GM23338 (cell line): ENCODE results near the gene ALDH8A1. TPM values are rescaled to one million over a fixed set of nuclear protein-coding genes. Genes with fewer than 3 reads are reported as not detected.
A peak's percentile ranks its signal among the peaks of the same experiment; 100 is the strongest.

ENCODE experiments used
- ATAC-seq: fragments of 200-7000 bp; cut with Tn5 transposase; 3 replicates; pipeline ENCODE4 v1.9.1; 2020
- DNase-seq: peaks from one replicate; pipeline ENCODE4 v3.0.0-alpha.2; 2015; ENCODE audit warnings: low spot score
- H2AFZ ChIP-seq: fragments of 200-600 bp; sonication (generic); 2 replicates; pipeline ENCODE4 v1.8.0; 2016; ENCODE audit warnings: antibody characterized with exemption, mild to moderate bottlenecking, moderate library complexity
- H3F3A ChIP-seq: fragments of 200-600 bp; sonication (generic); replicated peaks from 2 replicates; pipeline ENCODE4 v1.8.0; 2017; ENCODE audit warnings: antibody characterized with exemption, mixed run types, low read depth
- H3K27ac ChIP-seq: fragments of 200-600 bp; sonication (generic); 2 replicates; pipeline ENCODE4 v1.6.1; 2016; ENCODE audit warnings: low read depth
- H3K27me3 ChIP-seq: fragments of 200-600 bp; sonication (generic); 2 replicates; pipeline ENCODE4 v1.8.0; 2016; ENCODE audit warnings: mild to moderate bottlenecking, mixed run types, moderate library complexity; ENCODE audit not compliant: insufficient read depth
- H3K36me3 ChIP-seq: fragments of 200-600 bp; sonication (generic); 2 replicates; pipeline ENCODE4 v1.8.0; 2016; ENCODE audit warnings: mild to moderate bottlenecking; ENCODE audit not compliant: insufficient read depth
- H3K4me1 ChIP-seq: fragments of 200-600 bp; sonication (generic); 2 replicates; pipeline ENCODE4 v1.8.0; 2016; ENCODE audit warnings: mild to moderate bottlenecking, moderate library complexity; ENCODE audit not compliant: insufficient read depth
- H3K4me2 ChIP-seq: fragments of 200-600 bp; sonication (generic); 2 replicates; pipeline ENCODE4 v1.7.1; 2017; ENCODE audit warnings: mixed run types
- H3K4me3 ChIP-seq: fragments of 200-600 bp; sonication (generic); 2 replicates; pipeline ENCODE4 v1.6.1; 2016; ENCODE audit warnings: mixed run types
- H3K79me2 ChIP-seq: fragments of 200-600 bp; sonication (generic); replicated peaks from 2 replicates; pipeline ENCODE4 v1.8.0; 2017; ENCODE audit warnings: mild to moderate bottlenecking; ENCODE audit not compliant: insufficient read depth
- H3K9me2 ChIP-seq: fragments of 200-600 bp; sonication (generic); 2 replicates; pipeline ENCODE4 v1.8.0; 2017; ENCODE audit not compliant: insufficient read depth
- H4K20me1 ChIP-seq: fragments of 200-600 bp; sonication (generic); replicated peaks from 2 replicates; pipeline ENCODE4 v1.8.0; 2017; ENCODE audit warnings: mild to moderate bottlenecking; ENCODE audit not compliant: insufficient read depth
- H3K27ac Mint-ChIP-seq: 2 replicates; pipeline ENCODE4 v1.8.0; 2020; ENCODE audit warnings: inconsistent platforms, mild to moderate bottlenecking, moderate library complexity, mixed read lengths
- H3K27me3 Mint-ChIP-seq: 3 replicates; pipeline ENCODE4 v1.8.0; 2022; ENCODE audit warnings: low read depth, mild to moderate bottlenecking, moderate library complexity, mixed read lengths, inconsistent platforms; ENCODE audit not compliant: insufficient read depth, poor library complexity
- H3K36me3 Mint-ChIP-seq: 3 replicates; pipeline ENCODE4 v1.8.0; 2021; ENCODE audit warnings: low read depth, mild to moderate bottlenecking, inconsistent platforms, moderate library complexity, mixed read lengths
- H3K4me1 Mint-ChIP-seq: 3 replicates; pipeline ENCODE4 v1.8.0; 2020; ENCODE audit warnings: mild to moderate bottlenecking, inconsistent platforms, mixed read lengths
- H3K4me3 Mint-ChIP-seq: 3 replicates; pipeline ENCODE4 v1.8.0; 2021; ENCODE audit warnings: moderate library complexity, mild to moderate bottlenecking, inconsistent platforms, mixed read lengths
- H3K9me3 Mint-ChIP-seq: 3 replicates; pipeline ENCODE4 v1.8.0; 2020; ENCODE audit warnings: moderate library complexity, mild to moderate bottlenecking, inconsistent platforms, mixed read lengths
- CREB1 ChIP-seq: fragments of 250-450 bp; sonication (Bioruptor Pico); IDR thresholded peaks from 2 replicates; pipeline ENCODE4 v1.5.0; 2020; ENCODE audit warnings: low read depth, mild to moderate bottlenecking, moderate library complexity
- EZH2 ChIP-seq: fragments of 200-600 bp; sonication (generic); IDR thresholded peaks from one replicate; pipeline ENCODE4 v1.8.0; 2017; ENCODE audit warnings: antibody characterized with exemption, mild to moderate bottlenecking, low read depth; ENCODE audit not compliant: unreplicated experiment
- EZH2phosphoT487 ChIP-seq: fragments of 200-600 bp; sonication (generic); IDR thresholded peaks from one replicate; pipeline ENCODE4 v1.8.1; 2018; ENCODE audit warnings: antibody characterized with exemption; ENCODE audit not compliant: unreplicated experiment
- JUNB ChIP-seq: IDR thresholded peaks from one replicate; pipeline ENCODE4 v1.6.1; 2016; ENCODE audit warnings: antibody characterized with exemption; ENCODE audit not compliant: unreplicated experiment
- POLR2AphosphoS5 ChIP-seq: IDR thresholded peaks from 2 replicates; pipeline ENCODE4 v1.6.1; 2016; ENCODE audit warnings: antibody characterized with exemption, low read depth
- REST ChIP-seq: IDR thresholded peaks from one replicate; pipeline ENCODE4 v1.6.1; 2018; ENCODE audit warnings: antibody characterized with exemption; ENCODE audit not compliant: unreplicated experiment
- STAT1 ChIP-seq: IDR thresholded peaks from one replicate; pipeline ENCODE4 v1.6.1; 2016; ENCODE audit warnings: antibody characterized with exemption; ENCODE audit not compliant: unreplicated experiment
- ZNF114 ChIP-seq: fragments of 250-450 bp; sonication (Bioruptor Pico); IDR thresholded peaks from 2 replicates; pipeline ENCODE4 v1.5.0; 2020; ENCODE audit warnings: mild to moderate bottlenecking, moderate library complexity
- ZNF331 ChIP-seq: fragments of 250-450 bp; sonication (Bioruptor Pico); IDR thresholded peaks from 2 replicates; pipeline ENCODE4 v1.5.0; 2020; ENCODE audit warnings: low read depth, mild to moderate bottlenecking, moderate library complexity
- polyA plus RNA-seq: library from polyadenylated mRNA; unstranded; fragments of >200 nt; fragmentation: Nextera tagmentation; extraction: Ambion mirVana; gene quantifications from 2 replicates; pipeline ENCODE4 v1.2.1, GENCODE V29; 2016
- total RNA-seq: library from RNA; depleted of rRNA; stranded (reverse); fragments of >200 nt; shearing (Covaris generic); gene quantifications from 2 replicates; pipeline ENCODE4 v1.2.3, GENCODE V29; 2014
- TF ChIP-seq, protein P1 (sequence below): IDR thresholded peaks from 2 replicates; pipeline ENCODE4 v1.6.1; 2016; ENCODE audit warnings: antibody characterized with exemption
- TF ChIP-seq, protein P2 (sequence below), 2 experiments: fragments of 200-600 bp in 1 of 2; sonication (generic) in 1 of 2; conservative IDR thresholded peaks; 2 replicates each; pipeline versions ENCODE4 v1.5.1 to v1.6.1; 2016 to 2017; ENCODE audit warnings: antibody characterized with exemption in 2 of 2, low read depth in 2 of 2, mild to moderate bottlenecking in 2 of 2, moderate library complexity in 1 of 2

The ALDH8A1 gene
- total and polyA plus RNA-seq, 2 experiments from 2014 or later = not detected

DNA sequence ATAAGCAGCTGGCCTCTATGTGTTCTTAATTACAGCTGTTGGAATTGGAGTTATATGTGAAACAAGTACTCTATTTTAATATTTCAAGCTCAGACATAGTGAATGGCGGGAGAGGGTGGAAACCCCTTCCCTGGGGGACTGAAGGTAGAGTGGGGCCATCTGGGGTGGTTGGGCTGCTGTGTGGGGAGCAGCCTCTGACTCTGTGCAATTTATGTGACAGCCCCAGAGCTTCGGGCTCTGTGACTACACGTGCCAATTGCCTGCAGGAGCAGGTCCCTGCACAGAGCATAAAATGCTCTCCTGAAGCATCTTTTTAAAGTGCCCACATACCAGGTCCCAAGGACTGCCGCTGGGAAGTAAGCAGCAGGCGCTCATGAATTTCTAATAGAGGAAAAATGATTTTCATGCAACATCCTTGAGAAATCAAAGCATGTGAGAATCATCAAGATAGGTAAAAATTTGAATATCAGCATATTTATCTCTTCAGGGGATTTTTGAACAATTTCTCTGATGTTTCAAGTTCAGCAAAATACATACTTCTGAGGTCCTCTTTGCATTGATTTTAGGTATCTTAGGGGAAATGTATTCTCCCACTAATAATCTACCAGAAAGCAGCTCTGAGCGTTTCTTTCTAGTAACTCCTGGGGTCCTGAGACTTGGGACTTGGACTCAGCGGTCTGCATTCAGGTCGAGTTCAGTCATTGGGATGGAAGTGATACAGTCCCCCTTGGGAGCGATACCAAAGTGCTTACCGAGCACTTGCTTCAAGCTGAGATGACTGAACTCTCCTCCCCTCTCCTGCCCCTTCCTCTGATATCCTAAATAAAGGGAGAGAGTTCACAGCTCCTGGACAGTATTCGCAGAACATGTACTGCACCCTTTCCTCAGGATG, 40.0 kb downstream of the ALDH8A1 start:
- Histone ChIP-seq H3K27me3 (no peaks in the 10 kb centered on the region), H3F3A (no peaks in the 10 kb centered on the region), H2AFZ (peak overlapping the region; percentile 18; the same call in 1 of the 2 replicates), H3K27ac (no peak overlapping the region), H3K4me1 (no peaks in the 10 kb centered on the region), H3K4me2 (no peak overlapping the region), H4K20me1 (no peaks in the 10 kb centered on the region), H3K4me3 (no peak overlapping the region), H3K36me3 (no peaks in the 10 kb centered on the region), H3K79me2 (no peaks in the 10 kb centered on the region), H3K9me2 (0 out of 2 replicates have a peak, but pooled peaks cover 2% of the 10 kb centered on the region)
- ATAC-seq = no peak
- H3K36me3 Mint-ChIP-seq = no peaks in the 10 kb centered on the region
- H3K4me1 Mint-ChIP-seq = no peaks in the 10 kb centered on the region; the same call in 2 of the 3 replicates
- no peaks in the 10 kb centered on the region for H3K9me3 Mint-ChIP-seq
- no peak for TF ChIP-seq EZH2
- no peak overlapping the region for H3K27ac Mint-ChIP-seq
- H3K4me3 Mint-ChIP-seq = no peak overlapping the region
- DNase-seq = no peak
- H3K27me3 Mint-ChIP-seq = peaks cover 6% of the 10 kb centered on the region

DNA sequence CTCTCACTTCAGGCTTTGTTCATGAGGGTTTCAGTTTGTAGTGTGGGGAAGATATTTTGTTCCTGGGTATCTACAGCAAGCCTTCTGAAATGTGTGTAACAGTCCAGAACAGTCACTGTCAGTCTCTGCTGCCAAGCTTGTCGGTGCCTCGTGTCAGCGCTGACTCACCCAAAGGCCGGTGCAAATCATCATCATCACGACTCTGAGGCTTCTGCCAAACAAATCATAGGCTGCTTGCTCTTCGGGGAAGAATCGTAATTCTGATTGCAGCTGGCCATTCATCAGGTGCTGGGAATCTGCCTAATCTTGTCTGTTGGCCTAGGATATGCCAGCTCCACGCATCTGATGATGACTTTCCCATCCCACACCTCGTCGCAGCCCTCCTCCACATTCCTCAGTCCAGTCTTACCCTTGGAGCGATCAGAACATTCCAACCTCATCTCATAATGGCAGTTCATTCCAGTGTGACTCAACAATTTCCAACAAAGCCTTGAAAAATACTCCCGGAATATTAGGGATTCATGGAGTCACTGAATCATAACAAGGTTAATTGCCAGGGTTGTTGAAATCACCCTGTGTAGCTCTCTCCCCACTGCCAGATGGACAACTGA, 40.9 kb downstream of the ALDH8A1 start:
- no peaks in the 10 kb centered on the region for H4K20me1 ChIP-seq
- no peaks in the 10 kb centered on the region for H3K36me3 ChIP-seq
- H3K27ac ChIP-seq = no peak overlapping the region
- no peaks in the 10 kb centered on the region for H3K27me3 ChIP-seq
- H3F3A ChIP-seq = no peaks in the 10 kb centered on the region
- no peak overlapping the region for H3K4me2 ChIP-seq
- Mint-ChIP-seq H3K36me3 (no peaks in the 10 kb centered on the region), H3K27me3 (peaks cover 6% of the 10 kb centered on the region), H3K27ac (no peak overlapping the region), H3K4me3 (no peak overlapping the region), H3K4me1 (no peaks in the 10 kb centered on the region; the same call in 2 of the 3 replicates), H3K9me3 (no peaks in the 10 kb centered on the region)
- H3K9me2 ChIP-seq = 0 out of 2 replicates have a peak, but pooled peaks cover 2% of the 10 kb centered on the region
- H3K4me1 ChIP-seq = no peaks in the 10 kb centered on the region
- no peak overlapping the region for H3K4me3 ChIP-seq
- ATAC-seq = no peak
- DNase-seq = no peak
- H2AFZ ChIP-seq = peak overlapping the region; percentile 28; the same call in 1 of the 2 replicates
- no peaks in the 10 kb centered on the region for H3K79me2 ChIP-seq
- TF ChIP-seq STAT1 (no peak), REST (no peak), JUNB (no peak), EZH2phosphoT487 (no peak), ZNF114 (CRISPR knock-in tag) (no peak), POLR2AphosphoS5 (no peak), EZH2 (no peak), ZNF331 (CRISPR knock-in tag) (no peak), CREB1 (CRISPR knock-in tag) (no peak)
- TF ChIP-seq, protein P1, sequence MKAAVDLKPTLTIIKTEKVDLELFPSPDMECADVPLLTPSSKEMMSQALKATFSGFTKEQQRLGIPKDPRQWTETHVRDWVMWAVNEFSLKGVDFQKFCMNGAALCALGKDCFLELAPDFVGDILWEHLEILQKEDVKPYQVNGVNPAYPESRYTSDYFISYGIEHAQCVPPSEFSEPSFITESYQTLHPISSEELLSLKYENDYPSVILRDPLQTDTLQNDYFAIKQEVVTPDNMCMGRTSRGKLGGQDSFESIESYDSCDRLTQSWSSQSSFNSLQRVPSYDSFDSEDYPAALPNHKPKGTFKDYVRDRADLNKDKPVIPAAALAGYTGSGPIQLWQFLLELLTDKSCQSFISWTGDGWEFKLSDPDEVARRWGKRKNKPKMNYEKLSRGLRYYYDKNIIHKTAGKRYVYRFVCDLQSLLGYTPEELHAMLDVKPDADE = no peak
- TF ChIP-seq, protein P2, sequence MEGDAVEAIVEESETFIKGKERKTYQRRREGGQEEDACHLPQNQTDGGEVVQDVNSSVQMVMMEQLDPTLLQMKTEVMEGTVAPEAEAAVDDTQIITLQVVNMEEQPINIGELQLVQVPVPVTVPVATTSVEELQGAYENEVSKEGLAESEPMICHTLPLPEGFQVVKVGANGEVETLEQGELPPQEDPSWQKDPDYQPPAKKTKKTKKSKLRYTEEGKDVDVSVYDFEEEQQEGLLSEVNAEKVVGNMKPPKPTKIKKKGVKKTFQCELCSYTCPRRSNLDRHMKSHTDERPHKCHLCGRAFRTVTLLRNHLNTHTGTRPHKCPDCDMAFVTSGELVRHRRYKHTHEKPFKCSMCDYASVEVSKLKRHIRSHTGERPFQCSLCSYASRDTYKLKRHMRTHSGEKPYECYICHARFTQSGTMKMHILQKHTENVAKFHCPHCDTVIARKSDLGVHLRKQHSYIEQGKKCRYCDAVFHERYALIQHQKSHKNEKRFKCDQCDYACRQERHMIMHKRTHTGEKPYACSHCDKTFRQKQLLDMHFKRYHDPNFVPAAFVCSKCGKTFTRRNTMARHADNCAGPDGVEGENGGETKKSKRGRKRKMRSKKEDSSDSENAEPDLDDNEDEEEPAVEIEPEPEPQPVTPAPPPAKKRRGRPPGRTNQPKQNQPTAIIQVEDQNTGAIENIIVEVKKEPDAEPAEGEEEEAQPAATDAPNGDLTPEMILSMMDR (conservative IDR thresholded peaks at IDR 0.05; ENCODE audit: low read depth in 2 of 2) = no peak
